GM11168 (cell line): ENCODE measurements around the gene AGAP1.

Experiments used
- in situ Hi-C: fragments of 300-500 bp; cut with MboI; formaldehyde crosslinking; loops from one replicate; pipeline ENCODE4 v1.12.0; 2022; ENCODE audit warnings: low sequenced_read_pairs; ENCODE audit not compliant: unreplicated experiment

AGAP1 gene

DNA sequence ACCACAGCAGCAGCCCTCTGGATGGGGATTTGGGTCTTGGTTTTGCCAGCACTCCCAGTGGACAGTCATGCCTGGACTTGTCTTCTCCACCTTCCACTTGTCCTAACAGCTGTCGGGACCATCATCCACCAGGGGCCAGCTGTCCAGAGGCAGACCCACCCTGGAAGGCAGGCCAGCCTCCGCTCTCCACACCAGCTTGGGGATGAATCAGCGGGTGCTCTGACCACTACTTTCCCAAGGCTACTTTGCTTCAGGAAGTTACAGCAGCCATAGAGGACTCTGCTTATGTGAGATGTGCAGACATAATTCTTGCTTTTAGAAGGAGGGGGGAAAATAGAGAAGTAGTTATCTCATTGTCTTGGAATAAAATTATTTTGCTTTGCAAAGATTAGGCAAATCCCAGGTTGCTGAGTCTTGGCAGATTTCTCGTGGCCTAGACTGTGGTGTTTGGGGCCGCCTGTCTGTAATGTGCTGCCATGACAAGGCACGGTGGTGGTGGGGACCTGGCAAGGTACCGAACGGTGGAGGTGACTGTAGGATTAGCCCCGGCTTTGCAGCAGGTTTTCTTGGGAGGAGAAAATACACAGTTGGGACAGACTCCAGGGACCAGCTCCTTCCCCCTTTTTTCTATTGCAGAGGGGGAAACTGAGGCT, 148.7 kb downstream of the AGAP1 start:
- in situ Hi-C loops = no loop called here

DNA sequence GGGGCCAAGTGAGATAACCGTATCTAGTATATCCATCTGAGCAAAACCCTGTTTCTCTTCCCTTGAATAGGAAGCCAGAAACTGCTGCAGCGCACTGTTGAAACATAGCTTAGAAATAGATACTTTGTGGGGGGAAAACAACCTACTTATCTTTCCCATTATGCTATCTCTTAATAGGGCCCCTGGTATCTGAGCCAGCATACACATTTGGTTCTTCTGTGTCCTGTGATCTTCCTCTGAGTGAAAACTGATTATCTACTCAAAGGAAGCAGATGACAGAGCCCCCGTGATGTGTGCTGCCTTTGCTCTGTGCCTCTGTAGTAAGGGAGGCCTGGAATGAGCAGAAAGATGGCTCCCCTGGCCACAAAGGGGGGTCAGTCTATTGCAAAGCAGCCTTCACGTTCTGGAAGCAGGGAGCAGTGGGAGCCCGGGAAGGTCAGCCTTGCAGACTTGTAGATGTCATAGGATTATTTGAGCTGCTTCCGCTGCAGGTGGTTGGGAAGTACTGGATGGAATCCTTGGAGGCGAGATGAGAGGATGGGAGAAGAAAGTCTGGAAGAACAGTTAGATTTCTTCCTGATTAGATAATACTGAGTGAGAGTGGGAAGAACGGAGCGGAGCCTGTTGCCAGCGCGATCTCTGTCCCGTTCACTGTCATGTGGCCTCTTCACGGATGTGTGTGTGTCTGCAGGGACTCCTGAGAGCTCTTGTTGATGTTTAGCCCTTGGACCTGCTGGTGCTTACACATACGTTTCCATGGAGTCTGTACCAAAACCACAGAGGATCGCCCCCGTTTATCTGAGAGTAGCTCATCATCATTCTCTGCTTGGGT, 150.1 kb downstream of the AGAP1 start:
- in situ Hi-C loops = no loop called here

DNA sequence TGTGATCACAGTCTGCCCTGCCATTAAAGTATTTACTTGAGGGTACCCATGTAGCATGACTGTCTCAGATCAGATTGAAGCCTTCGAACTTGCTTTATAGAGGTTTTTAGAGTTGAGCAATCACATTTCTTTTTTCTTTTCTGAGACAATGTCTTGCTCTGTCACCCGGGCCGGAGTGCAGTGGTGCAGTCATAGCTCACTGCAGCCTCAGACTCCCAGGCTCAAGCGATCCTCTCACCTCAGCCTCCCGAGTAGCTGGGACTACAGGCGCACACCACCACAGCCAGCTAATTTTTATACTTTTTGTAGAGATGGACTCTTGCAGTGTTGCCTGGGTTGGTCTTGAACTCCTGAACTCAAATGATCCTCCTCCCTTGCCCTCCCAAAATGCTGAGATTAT, 153.4 kb downstream of the AGAP1 start:
- in situ Hi-C loops = no loop called here

DNA sequence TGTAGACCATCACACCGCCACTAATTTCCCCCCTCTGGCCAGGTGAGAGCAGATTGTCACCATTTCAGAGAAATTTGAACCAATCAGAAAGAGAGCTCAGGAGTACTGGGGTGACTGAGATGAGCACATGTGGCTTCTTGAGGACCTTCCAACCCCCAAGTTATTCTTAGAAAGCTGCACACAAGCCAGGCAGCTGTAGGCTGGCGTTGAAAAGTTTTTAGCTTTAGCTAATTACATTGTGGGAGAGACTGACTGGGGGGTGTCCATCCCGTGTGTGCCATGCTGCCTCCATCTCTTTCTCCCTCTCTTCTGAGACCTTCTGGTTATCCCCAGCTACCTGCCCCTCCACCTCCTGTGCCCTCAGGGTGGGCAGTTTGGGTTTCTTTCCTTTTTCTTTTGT, 154.0 kb downstream of the AGAP1 start:
- in situ Hi-C loops = no loop called here

DNA sequence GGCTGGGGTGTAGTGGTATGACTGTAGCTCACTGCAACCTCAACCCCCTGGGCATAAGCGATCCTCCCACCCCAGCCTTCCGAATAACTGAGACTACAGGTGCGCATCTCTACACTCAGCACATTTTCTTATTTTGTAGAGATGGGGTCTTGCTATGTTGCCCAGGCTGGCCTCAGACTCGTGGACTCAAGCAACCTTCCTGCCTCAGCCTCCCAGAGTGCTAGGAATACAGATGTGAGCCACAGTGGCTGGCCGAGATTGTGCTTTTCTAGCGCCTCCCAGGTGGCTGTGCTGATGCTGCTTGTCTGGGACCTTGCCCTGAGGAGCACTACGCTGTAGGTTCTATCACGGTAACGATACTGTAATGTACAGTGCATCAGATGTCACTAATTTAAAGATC, 155.6 kb downstream of the AGAP1 start:
- in situ Hi-C loops = no loop called here

DNA sequence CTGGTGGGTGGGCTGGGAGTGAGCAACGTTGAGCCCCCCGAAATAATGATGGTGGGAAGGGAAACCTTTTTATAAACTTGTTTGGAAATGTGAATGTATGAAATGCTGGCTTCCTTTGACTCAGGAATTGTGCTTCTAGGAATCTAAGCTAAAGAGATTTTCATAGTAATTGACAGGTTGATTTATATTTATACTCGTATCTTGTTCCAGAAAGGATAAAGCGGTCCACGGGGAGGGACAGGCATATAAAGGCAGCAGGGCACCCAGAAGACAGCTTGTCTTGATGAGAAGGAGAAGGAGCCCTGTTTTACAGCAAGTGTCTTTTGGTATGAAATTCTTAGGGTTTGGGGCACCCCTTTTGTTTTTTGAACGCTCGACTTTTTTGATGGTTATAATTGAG, 157.8 kb downstream of the AGAP1 start:
- in situ Hi-C loops = no loop called here

DNA sequence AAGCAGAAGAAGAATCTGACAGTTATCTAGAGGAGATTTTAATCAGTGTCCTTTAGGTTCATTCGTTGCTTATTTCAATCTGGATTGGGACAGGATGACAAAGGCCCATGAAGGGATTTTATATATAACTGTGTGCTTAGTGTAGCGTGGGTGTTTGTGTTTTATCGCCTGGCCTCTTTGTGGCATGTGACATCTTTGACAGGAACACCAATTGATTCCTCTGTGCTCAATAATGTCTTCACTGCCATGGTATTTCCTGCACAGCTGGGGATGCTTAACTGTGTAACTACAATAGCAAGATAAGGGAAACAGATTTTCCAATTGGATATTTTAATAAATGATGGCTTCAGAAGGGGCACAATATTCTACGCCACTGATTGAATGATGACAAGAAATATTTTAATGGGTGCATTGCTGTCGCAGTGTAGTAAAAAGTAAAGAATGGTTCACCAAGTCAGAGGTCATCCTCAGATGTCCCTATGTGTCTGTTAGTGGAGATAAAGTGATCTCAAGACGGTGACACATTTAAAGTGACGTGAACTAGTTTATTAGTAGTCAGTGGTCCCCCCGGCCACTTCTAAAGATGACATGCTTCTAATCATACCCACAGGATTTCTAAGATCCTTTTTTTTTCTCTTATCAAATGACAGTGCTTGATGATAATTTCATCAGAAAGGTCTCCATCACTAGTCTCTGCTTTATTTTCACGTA, 160.4 kb downstream of the AGAP1 start:
- in situ Hi-C loops = no loop called here

DNA sequence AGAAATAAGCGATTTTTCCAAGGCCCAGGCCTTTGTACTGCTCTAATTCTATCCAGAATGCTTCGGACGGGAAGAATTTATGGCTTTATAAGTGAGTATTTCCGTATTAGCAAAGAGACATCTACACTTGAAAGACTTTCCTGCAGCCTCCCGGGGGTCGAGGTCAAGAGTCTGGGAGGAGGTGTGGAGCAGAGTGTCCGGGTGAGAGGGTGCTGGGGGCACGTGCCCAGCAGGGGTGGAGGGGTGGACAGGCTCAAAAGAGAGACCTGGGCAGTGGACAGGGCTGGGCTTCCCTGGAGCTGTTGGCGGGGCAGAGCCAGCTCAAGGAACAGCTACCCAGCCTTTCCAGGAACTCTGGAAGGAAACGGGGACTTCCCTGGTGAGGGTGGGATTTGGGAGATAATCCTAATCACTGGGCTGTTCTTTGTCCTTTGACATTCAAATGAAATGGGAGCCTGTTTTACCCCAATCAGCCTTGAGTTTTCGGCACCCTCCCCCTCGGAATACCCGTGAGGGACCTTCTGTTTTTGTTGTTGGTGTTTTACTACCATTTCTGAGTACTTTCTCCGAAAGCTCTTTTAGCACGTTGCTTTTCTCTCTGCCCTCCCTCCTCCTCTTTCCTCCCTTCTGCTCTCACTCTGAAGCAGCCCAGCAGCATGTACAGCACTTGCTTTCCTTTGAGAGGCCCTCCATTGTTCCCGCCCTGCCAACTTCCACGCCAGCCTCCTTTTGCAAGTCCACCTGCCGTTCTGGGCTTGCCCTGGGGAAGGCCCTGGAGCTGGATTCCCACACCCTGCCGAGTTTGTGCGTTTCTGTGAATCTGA, 164.7 kb downstream of the AGAP1 start:
- in situ Hi-C loops = no loop called here

DNA sequence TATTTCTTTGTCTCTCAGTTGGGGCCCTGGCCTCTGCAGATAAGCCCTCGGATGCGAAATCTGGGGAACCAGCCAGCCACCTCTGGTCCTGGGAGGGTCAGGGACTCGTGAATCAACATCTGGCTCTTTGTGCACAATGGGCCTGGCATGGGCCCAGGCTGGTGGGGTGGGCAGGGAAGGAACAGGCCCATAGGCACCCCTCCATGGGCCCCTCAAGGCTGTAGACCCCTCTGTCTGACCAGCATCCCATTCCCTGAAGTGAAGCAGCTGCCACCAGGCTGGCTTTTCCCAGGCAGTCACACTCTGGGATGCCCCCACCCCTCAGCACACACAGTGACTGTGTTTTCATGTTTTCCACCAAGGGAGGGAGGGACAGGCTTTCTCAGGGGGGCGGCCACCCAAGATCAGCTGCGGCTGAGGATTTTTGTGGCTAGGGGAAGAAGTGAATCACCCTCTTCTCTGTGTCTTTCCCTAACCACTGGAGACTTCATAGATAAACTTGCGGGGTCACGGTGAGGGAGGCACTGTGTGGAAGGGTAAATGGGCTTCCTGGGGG, 166.0 kb downstream of the AGAP1 start:
- in situ Hi-C loops = no loop called here

DNA sequence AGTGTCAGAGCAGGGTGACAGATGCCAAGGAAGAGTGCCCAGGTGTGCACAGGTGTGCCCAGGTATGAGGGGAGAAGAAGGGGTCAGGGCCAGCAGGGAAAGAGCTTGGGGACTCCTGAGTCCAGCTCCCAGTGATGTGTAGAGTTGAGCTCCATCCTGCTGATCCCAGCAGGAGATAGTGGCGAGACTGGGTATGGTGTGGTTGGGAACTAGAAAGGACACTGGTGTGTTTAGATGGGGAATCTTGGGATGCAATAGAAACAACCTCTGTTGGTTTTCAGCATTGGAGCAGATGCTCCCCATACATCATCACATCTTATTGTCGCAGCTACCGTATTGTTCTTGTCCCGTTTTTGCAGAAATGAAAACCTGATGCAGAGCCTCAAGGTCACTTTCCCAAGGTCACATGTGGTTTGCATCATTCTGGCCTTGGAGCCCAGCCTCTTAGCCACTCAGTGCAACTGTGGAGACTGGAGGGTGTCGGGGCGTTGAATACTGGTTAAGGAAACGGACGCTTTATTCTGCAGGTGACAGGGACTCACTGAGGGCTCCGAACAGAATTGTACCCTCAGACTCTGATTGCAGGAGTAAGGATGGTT, 166.7 kb downstream of the AGAP1 start:
- in situ Hi-C loops = no loop called here

DNA sequence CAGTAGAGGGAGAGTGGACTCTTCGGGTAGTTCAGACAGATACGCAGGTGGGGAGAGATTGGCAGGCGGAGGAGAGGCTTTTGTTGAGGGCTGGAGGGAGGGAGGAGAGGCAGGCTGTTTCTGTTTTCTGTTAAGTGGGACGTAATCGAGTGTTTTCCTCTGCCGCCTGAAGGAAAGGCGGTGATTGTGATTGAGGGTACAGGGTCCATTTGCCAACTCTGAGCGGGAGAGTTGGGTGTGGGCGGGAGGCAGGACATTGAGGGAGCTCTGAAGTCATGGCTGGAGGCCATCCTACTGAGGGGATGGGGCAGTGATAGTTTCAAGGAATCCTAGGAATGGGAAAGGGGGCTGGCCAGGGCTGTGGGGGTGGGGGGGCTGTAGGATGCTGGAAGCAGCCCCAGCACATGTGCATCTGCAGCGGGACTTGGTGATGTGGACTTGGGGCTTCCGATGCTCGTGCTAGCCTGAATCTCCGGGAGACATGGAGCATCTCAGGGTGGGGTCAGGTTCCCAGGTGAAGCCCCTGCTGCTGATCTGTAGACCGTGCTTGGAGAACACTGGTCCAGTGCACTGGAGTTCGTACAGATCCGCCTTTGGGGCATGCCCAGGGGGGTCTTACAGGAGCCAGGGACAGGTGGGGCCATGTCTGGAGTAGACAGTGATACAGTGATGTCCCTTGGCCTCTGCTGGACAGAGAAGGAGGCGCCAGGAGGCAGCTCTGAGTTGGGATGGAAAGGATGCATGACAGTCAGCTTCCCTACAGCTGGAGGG, 167.5 kb downstream of the AGAP1 start:
- in situ Hi-C loops = no loop called here

DNA sequence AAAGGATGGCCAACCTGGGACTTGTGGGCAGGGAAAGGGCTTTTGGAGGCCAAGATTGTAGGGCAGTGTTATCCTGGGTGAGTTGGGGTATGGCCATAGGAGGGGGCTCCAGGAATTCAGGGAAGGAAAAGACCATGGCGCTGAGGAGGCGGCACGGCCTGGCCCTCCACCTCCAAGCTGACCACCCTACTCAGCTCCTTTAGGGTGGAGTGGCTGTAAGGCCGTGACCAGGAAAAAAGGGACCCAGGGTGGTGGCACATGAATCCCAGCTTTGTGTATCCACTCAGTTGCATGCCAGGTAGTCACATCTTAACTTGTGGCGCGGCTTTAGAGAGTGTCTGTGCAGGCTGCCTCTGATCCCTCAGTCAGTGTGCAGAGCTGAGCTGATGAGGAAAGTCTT, 168.1 kb downstream of the AGAP1 start:
- in situ Hi-C loops = no loop called here

DNA sequence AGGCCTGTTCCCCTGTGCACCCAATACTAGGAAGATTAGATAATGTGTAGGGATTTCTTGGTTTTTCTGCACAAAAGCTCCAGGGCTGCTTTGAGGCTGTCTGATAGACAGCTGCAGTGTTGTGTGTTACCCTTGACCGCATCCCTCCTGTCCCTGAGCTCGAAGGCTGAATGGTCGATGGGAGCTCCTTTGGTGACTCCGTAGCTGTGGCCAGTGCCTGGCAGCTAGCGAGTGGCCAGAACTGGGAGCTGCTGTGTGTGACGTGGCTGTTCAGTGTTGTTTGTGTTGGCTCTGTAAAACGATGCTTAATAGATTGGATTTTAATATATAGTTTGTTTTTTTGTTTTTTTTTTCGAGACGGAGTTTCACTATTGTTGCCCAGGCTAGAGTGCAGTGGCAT, 170.0 kb downstream of the AGAP1 start:
- in situ Hi-C loops = no loop called here

DNA sequence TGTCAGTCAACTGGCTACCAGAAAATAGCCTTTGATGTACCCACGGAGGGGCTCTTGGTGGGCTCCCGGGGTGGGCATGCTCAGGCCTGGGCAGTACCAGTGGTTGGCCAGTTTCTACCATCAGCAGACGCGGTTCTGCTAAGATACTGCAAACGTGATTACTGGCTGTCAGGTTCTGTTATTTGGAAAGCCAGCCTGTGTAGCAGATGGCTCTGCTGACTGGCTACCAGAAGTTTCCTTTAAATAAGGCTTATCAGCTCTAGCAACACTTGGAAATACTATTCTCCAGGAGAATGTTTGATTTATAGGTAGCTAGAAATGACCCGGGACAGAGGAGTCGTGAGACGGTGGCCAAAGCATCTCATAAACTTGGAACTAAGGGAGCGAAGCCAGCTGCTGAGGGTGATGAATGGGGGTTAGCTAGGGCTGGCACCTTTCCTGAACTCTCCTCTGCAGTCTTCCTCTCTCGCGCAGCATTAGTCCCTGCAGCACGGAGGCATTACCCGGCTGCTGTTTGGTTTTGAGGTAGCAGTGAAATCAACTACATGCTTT, 171.9 kb downstream of the AGAP1 start:
- in situ Hi-C loops = no loop called here

DNA sequence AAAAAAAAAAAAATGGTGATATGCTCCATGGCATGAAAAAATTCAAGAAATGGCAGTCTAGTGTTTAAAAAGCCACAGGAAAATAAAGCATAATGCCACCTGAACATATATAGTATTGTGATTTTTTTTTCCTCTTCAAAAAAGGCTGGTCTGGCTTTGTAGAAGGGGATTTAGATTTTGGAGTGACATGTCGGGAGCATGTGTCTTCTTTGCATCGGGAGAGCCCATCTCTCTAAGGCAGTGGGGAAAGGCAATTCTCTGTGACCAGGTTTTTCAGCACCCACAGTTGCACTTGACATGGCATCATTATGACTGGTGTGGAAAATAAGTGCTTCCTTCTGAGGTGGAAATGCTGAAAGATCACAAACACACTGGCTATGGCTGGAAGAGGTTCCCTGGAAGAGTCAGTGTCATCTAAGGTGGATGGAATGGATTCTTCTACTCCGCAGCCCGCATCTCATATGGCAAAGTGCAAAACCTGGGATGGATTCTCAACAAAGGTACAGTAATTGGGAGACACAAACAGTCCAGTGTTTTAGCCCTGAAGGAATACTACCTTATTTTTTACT, 172.5 kb downstream of the AGAP1 start:
- in situ Hi-C loops = no loop called here

DNA sequence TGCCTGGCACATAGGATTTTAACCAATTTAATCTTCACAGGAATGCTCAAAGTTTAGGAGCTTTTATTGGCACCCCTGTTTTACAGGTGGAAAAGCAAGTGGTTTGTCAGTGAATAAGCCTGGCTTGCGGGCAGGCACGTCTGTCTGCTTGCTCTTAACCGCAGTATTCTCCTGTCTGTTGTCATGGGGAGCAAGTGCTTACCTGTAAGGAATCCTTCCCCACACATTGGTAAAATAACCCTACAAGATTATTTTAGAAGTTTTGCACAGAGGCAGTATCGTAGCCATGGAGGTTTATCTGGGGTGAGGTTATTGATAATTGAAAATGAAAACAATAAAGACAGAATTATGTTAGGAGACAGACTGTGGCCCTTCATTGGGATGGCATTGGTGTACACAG, 174.9 kb downstream of the AGAP1 start:
- in situ Hi-C loops = no loop called here

DNA sequence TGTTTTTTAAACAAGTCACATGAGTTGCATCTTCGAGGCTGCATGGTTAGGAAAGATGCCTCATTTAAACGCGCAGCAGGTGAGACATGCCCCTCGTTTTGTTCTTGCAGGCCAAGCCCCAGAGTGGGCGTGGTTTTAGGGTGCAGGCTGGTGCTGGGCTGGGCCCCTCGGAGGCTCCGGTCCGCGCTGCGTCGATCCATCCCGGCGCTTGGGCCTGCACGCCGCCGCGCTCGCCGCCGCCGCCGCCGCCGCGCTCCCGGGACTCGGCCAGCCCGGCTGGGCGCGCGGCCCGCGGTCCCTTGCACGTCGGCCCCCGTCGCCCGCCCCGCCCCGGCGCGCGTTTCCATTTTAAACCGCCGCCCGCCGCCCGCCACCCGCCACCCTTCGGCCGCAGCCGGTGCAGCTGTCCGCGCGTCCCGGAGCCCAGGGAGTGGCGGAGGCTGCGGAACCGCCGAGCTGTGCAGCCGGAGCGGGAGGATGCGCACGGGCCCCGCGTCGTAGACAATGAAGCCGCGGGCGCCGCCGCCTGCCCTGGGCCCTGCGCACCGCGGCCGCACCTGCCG, 175.5 kb downstream of the AGAP1 start:
- in situ Hi-C loops = no loop called here
